Measurements from ENCODE around the gene FLRT3.

The FLRT3 gene

GRCh38 chr20:14383335-14383734 lies 45.9 kb upstream of the FLRT3 start:
- no peak overlapping the region for H3K27ac ChIP-seq
- no peak for TF ChIP-seq CTCF (IDR thresholded peaks at IDR 0.05)
- H3K9me3 ChIP-seq (ENCODE audit: control insufficient read depth, low read length) = peaks cover 2% of the 10 kb centered on the region
- no peak overlapping the region for H3K4me2 ChIP-seq (ENCODE audit: low read length)
- no peak overlapping the region for H3K4me3 ChIP-seq (ENCODE audit: low read depth, low read length)
- no peaks in the 10 kb centered on the region for H3K79me2 ChIP-seq
- no peaks in the 10 kb centered on the region for H3K4me1 ChIP-seq
- H2AFZ ChIP-seq = no peak overlapping the region
- no peaks in the 10 kb centered on the region for H3K27me3 ChIP-seq (ENCODE audit: control insufficient read depth, insufficient read depth, low read length)
- H3K9ac ChIP-seq = no peak overlapping the region
- H3K36me3 ChIP-seq (ENCODE audit: control insufficient read depth, insufficient read depth, low read length) = no peaks in the 10 kb centered on the region

- no peaks in the 10 kb centered on the region for H3K36me3 ChIP-seq (ENCODE audit: control insufficient read depth, insufficient read depth, low read length)
- H3K79me2 ChIP-seq = no peaks in the 10 kb centered on the region
- H3K4me1 ChIP-seq = no peaks in the 10 kb centered on the region
- no peaks in the 10 kb centered on the region for H3K9me3 ChIP-seq (ENCODE audit: control insufficient read depth, low read length)
- H3K4me2 ChIP-seq (ENCODE audit: low read length) = no peak overlapping the region
- H3K4me3 ChIP-seq (ENCODE audit: low read depth, low read length) = no peak overlapping the region
- H2AFZ ChIP-seq = no peak overlapping the region
- no peaks in the 10 kb centered on the region for H3K27me3 ChIP-seq (ENCODE audit: control insufficient read depth, insufficient read depth, low read length)
- TF ChIP-seq CTCF (IDR thresholded peaks at IDR 0.05) = no peak
- H3K27ac ChIP-seq = no peak overlapping the region
- no peak overlapping the region for H3K9ac ChIP-seq
Observed at GRCh38 chr20:14378326-14378725, 40.9 kb upstream of the FLRT3 start.

GRCh38 chr20:14375416-14375985 lies 38.1 kb upstream of the FLRT3 start:
- H3K79me2 ChIP-seq = no peaks in the 10 kb centered on the region
- H3K36me3 ChIP-seq (ENCODE audit: control insufficient read depth, insufficient read depth, low read length) = no peaks in the 10 kb centered on the region
- H3K4me3 ChIP-seq (ENCODE audit: low read depth, low read length) = no peak overlapping the region
- H3K27ac ChIP-seq = no peak overlapping the region
- H3K9me3 ChIP-seq (ENCODE audit: control insufficient read depth, low read length) = no peaks in the 10 kb centered on the region
- TF ChIP-seq CTCF (IDR thresholded peaks at IDR 0.05) = no peak
- no peak overlapping the region for H3K4me2 ChIP-seq (ENCODE audit: low read length)
- H2AFZ ChIP-seq = no peak overlapping the region
- no peaks in the 10 kb centered on the region for H3K4me1 ChIP-seq
- no peaks in the 10 kb centered on the region for H3K27me3 ChIP-seq (ENCODE audit: control insufficient read depth, insufficient read depth, low read length)
- no peak overlapping the region for H3K9ac ChIP-seq

- Histone ChIP-seq H3K27me3 (ENCODE audit: control insufficient read depth, insufficient read depth, low read length) (no peaks in the 10 kb centered on the region), H3K9me3 (ENCODE audit: control insufficient read depth, low read length) (no peaks in the 10 kb centered on the region), H3K4me3 (ENCODE audit: low read depth, low read length) (no peak overlapping the region), H3K79me2 (no peaks in the 10 kb centered on the region), H3K4me2 (ENCODE audit: low read length) (no peak overlapping the region), H3K9ac (no peak overlapping the region), H2AFZ (no peak overlapping the region), H3K4me1 (no peaks in the 10 kb centered on the region), H3K27ac (no peak overlapping the region), H3K36me3 (ENCODE audit: control insufficient read depth, insufficient read depth, low read length) (no peaks in the 10 kb centered on the region)
- no peak for TF ChIP-seq CTCF (IDR thresholded peaks at IDR 0.05)
Observed at GRCh38 chr20:14374196-14374595, 36.8 kb upstream of the FLRT3 start.

Data from parathyroid adenoma (tissue), 2 donors.